HG03280 (cell line): ENCODE data around the gene DRP2.
"Not testable (repeated sequence)": the region's sequence is repeated elsewhere in the genome, so short reads cannot be mapped to it uniquely, and the experiment has no call there.

Experiments used
- ATAC-seq: cut with Tn5 transposase; IDR thresholded peaks from one replicate; pipeline ENCODE4 v1.9.1; 2021; ENCODE audit warnings: mild to moderate bottlenecking, moderate library complexity; ENCODE audit not compliant: unreplicated experiment

Gene DRP2

GRCh38 chrX:101231080-101231479, 11.5 kb downstream of the DRP2 start:
- no peak for ATAC-seq

GRCh38 chrX:101232316-101232715, 12.7 kb downstream of the DRP2 start:
- no peak for ATAC-seq

GRCh38 chrX:101237041-101237440, 17.5 kb downstream of the DRP2 start:
- ATAC-seq: no peak

- ATAC-seq: no peak
Observed at GRCh38 chrX:101241531-101241930, 21.9 kb downstream of the DRP2 start.

- ATAC-seq: no peak
Observed at GRCh38 chrX:101252634-101253033, 33.0 kb downstream of the DRP2 start.

GRCh38 chrX:101257448-101258258, 38.1 kb downstream of the DRP2 start:
- no peak for ATAC-seq

GRCh38 chrX:101258259-101258581, 38.6 kb downstream of the DRP2 start:
- no peak for ATAC-seq

- no peak for ATAC-seq
Observed at GRCh38 chrX:101260435-101260834, 40.8 kb downstream of the DRP2 start.

GRCh38 chrX:101262590-101262989, 43.0 kb downstream of the DRP2 start:
- no peak for ATAC-seq

GRCh38 chrX:101263766-101264165, 44.2 kb downstream of the DRP2 start:
- no peak for ATAC-seq

- no peak for ATAC-seq
Observed at GRCh38 chrX:101265869-101266428, 46.4 kb downstream of the DRP2 start.

- ATAC-seq: no peak
Observed at GRCh38 chrX:101274198-101274597, 54.6 kb downstream of the DRP2 start.

GRCh38 chrX:101276238-101276637, 56.7 kb downstream of the DRP2 start:
- ATAC-seq: no peak

GRCh38 chrX:101287402-101287801, 67.8 kb downstream of the DRP2 start:
- no peak for ATAC-seq

- ATAC-seq: no peak
Observed at GRCh38 chrX:101290957-101291603, 71.5 kb downstream of the DRP2 start, which contains the start of gene TAF7L. Gene TAF7L, minus strand, starts transcription at chrX:101291334. Its CDS starts 3,791 bp downstream, at chrX:101287543.

GRCh38 chrX:101295603-101296002, 76.0 kb downstream of the DRP2 start:
- not testable (repeated sequence) for ATAC-seq

- ATAC-seq: no peak
Observed at GRCh38 chrX:101303790-101304189, 84.2 kb downstream of the DRP2 start.
